Midbrain (tissue), 1 donor: Measurements from ENCODE around the gene AOPEP.

ENCODE experiments used
- DNase-seq: peaks from one replicate; lab custom pipeline; 2025; lab: John Stamatoyannopoulos, UW

AOPEP gene

GRCh38 chr9:94718936-94719335 lies 7.6 kb upstream of the AOPEP start:
- no peak for DNase-seq

- no peak for DNase-seq
Measured at GRCh38 chr9:94719878-94720277, 6.6 kb upstream of the AOPEP start.

- no peak for DNase-seq
Measured at GRCh38 chr9:94720846-94721549, 5.5 kb upstream of the AOPEP start.

- DNase-seq = no peak
Measured at GRCh38 chr9:94721754-94722153, 4.7 kb upstream of the AOPEP start.

- DNase-seq = no peak
Measured at GRCh38 chr9:94725293-94725692, 1.2 kb upstream of the AOPEP start.

GRCh38 chr9:94728719-94729118 lies 2.2 kb downstream of the AOPEP start:
- DNase-seq = no peak

GRCh38 chr9:94729199-94729598 lies 2.7 kb downstream of the AOPEP start:
- DNase-seq = no peak

- DNase-seq = no peak
Measured at GRCh38 chr9:94734054-94734754, 7.7 kb downstream of the AOPEP start.

GRCh38 chr9:94736759-94737158 lies 10.3 kb downstream of the AOPEP start:
- no peak for DNase-seq

GRCh38 chr9:94740145-94740840 lies 13.8 kb downstream of the AOPEP start:
- DNase-seq = peak; percentile 36

GRCh38 chr9:94741866-94742265 lies 15.4 kb downstream of the AOPEP start:
- no peak for DNase-seq

GRCh38 chr9:94743035-94743954 lies 16.8 kb downstream of the AOPEP start:
- DNase-seq = no peak

- no peak for DNase-seq
Measured at GRCh38 chr9:94745806-94746540, 19.5 kb downstream of the AOPEP start.

GRCh38 chr9:94746541-94747370 lies 20.3 kb downstream of the AOPEP start:
- no peak for DNase-seq

- DNase-seq = no peak
Measured at GRCh38 chr9:94754976-94755475, 28.5 kb downstream of the AOPEP start.

- no peak for DNase-seq
Measured at GRCh38 chr9:94757158-94757557, 30.7 kb downstream of the AOPEP start.

GRCh38 chr9:94758031-94758430 lies 31.5 kb downstream of the AOPEP start:
- no peak for DNase-seq

GRCh38 chr9:94758880-94759279 lies 32.4 kb downstream of the AOPEP start:
- no peak for DNase-seq

- no peak for DNase-seq
Measured at GRCh38 chr9:94760010-94760409, 33.5 kb downstream of the AOPEP start.

GRCh38 chr9:94760660-94761059 lies 34.2 kb downstream of the AOPEP start:
- no peak for DNase-seq
